HepG2 (cell line): ENCODE measurements around the gene NFATC4. TPM values are rescaled to one million over a fixed set of nuclear protein-coding genes. Genes with fewer than 3 reads are reported as not detected.

ENCODE experiments used
- DRAP1 ChIP-seq: IDR thresholded peaks from 2 replicates; pipeline ENCODE4 v1.6.1; 2016; ENCODE audit warnings: missing genetic modification reagents, missing compliant biosample characterization
- FIP1L1 ChIP-seq: fragments of 200-400 bp; formaldehyde crosslinking; IDR thresholded peaks from 2 replicates; pipeline ENCODE4 v1.6.1; 2018; ENCODE audit warnings: low read depth, mild to moderate bottlenecking, low read length, moderate library complexity, borderline replicate concordance; ENCODE audit not compliant: insufficient read depth
- HMGXB4 ChIP-seq, 2 experiments: sonication (generic) in 1 of 2; formaldehyde crosslinking in 1 of 2; IDR thresholded peaks; 2 replicates each; pipeline versions ENCODE4 v1.4.0 to v1.6.1; 2018 to 2020; ENCODE audit warnings: missing genetic modification reagents in 2 of 2, borderline replicate concordance in 1 of 2, low read depth in 1 of 2, mild to moderate bottlenecking in 1 of 2, missing biosample characterization in 1 of 2
- NCOA1 ChIP-seq: sonication (generic); formaldehyde crosslinking; IDR thresholded peaks from 2 replicates; pipeline ENCODE4 v1.9.0; 2021; ENCODE audit warnings: missing genetic modification reagents
- PAX8 ChIP-seq: sonication (generic); formaldehyde crosslinking; IDR thresholded peaks from 2 replicates; pipeline ENCODE4 v1.8.0; 2022; ENCODE audit warnings: mild to moderate bottlenecking, missing genetic modification reagents, borderline replicate concordance
- POLR2A ChIP-seq, 2 experiments: IDR thresholded peaks; 2 replicates each; pipeline ENCODE4 v1.6.1; 2011; ENCODE audit warnings: low read depth in 2 of 2, low read length in 2 of 2, mild to moderate bottlenecking in 1 of 2, moderate library complexity in 1 of 2; ENCODE audit not compliant: insufficient read depth in 1 of 2
- RERE ChIP-seq: IDR thresholded peaks from 2 replicates; pipeline ENCODE4 v1.6.1; 2016; ENCODE audit warnings: low read depth, missing genetic modification reagents, missing compliant biosample characterization
- REXO4 ChIP-seq: sonication (generic); formaldehyde crosslinking; IDR thresholded peaks from 2 replicates; pipeline ENCODE4 v1.8.0; 2022; ENCODE audit warnings: missing genetic modification reagents, mild to moderate bottlenecking, borderline replicate concordance
- SALL2 ChIP-seq: sonication (generic); formaldehyde crosslinking; IDR thresholded peaks from 2 replicates; pipeline ENCODE4 v1.8.1; 2023; ENCODE audit warnings: mild to moderate bottlenecking, missing genetic modification reagents, inconsistent platforms
- SNRNP70 ChIP-seq: fragments of 200-400 bp; formaldehyde crosslinking; IDR thresholded peaks from 2 replicates; pipeline ENCODE4 v1.6.1; 2017; ENCODE audit warnings: mild to moderate bottlenecking, low read depth, low read length, moderate library complexity
- TEAD2 ChIP-seq: sonication (generic); formaldehyde crosslinking; IDR thresholded peaks from 2 replicates; pipeline ENCODE4 v1.9.0; 2021; ENCODE audit warnings: missing genetic modification reagents
- TEF ChIP-seq: sonication (generic); formaldehyde crosslinking; IDR thresholded peaks from 2 replicates; pipeline ENCODE4 v1.5.0; 2020; ENCODE audit warnings: missing genetic modification reagents
- ZNF543 ChIP-seq: sonication (generic); formaldehyde crosslinking; IDR thresholded peaks from 2 replicates; pipeline ENCODE4 v1.4.0; 2020; ENCODE audit warnings: mild to moderate bottlenecking, missing genetic modification reagents
- ZNF616 ChIP-seq: sonication (generic); formaldehyde crosslinking; IDR thresholded peaks from 2 replicates; pipeline ENCODE4 v1.5.0; 2020; ENCODE audit warnings: low read depth, mild to moderate bottlenecking, missing genetic modification reagents
- ZNF781 ChIP-seq: sonication (generic); formaldehyde crosslinking; IDR thresholded peaks from 2 replicates; pipeline ENCODE4 v1.5.1; 2020; ENCODE audit warnings: borderline replicate concordance, mild to moderate bottlenecking, missing genetic modification reagents; ENCODE audit errors: not compliant biosample characterization
- polyA plus RNA-seq, 8 experiments: library from polyadenylated mRNA; depleted of rRNA in 3 of 8; stranded (reverse) in 7 of 8; unstranded in 1 of 8; fragments of >200 nt; fragmentation: Illumina TruSeq in 4 of 8; extraction: Trizol in 4 of 8; gene quantifications; 2 replicates each; pipeline versions ENCODE4 v1.2.1 to v1.2.3, GENCODE V29; 2011 to 2016; ENCODE audit warnings: low read depth in 4 of 8, missing spikeins in 1 of 8, mixed read lengths in 1 of 8; ENCODE audit not compliant: insufficient read depth in 1 of 8
- total RNA-seq, 5 experiments: library from RNA; depleted of rRNA; stranded (reverse); fragments of >200 nt; fragmentation: Illumina TruSeq; extraction: Trizol; gene quantifications; 2 replicates each; pipeline ENCODE4 v1.2.3, GENCODE V29; 2016; ENCODE audit warnings: low read depth in 1 of 5

The NFATC4 gene
- total and polyA plus RNA-seq, 2 of the 13 experiments (the other 11 are each of a cell fraction or from before 2014, with no cell fraction given): 0.04 to 0.15 TPM

- TF ChIP-seq HMGXB4 (CRISPR knock-in tag; IDR thresholded peaks at IDR 0.05; ENCODE audit: borderline replicate concordance in 1 of 2, low read depth in 1 of 2): peak in 1 of 2 experiments; percentile 27; a peak in 2 of 4 replicates
- peak; percentile 21; the same call in 1 of the 2 replicates for TF ChIP-seq RERE (CRISPR knock-in tag)
- TF ChIP-seq TEF (CRISPR knock-in tag): 0 out of 2 replicates have a peak, but pooled peaks have one; percentile 9
- no peak for TF ChIP-seq PAX8
- no peak for TF ChIP-seq FIP1L1
- TF ChIP-seq NCOA1 (CRISPR knock-in tag): 0 out of 2 replicates have a peak, but pooled peaks have one; percentile 58
- no peak for TF ChIP-seq SALL2 (CRISPR knock-in tag)
- 0 out of 2 replicates have a peak, but pooled peaks have one; percentile 67 for TF ChIP-seq ZNF543
- no peak for TF ChIP-seq DRAP1 (CRISPR knock-in tag)
- TF ChIP-seq SNRNP70: no peak
- no peak for TF ChIP-seq ZNF616 (CRISPR knock-in tag)
- TF ChIP-seq ZNF781 (CRISPR knock-in tag): peak; percentile 87
- TF ChIP-seq POLR2A (IDR thresholded peaks at IDR 0.05; ENCODE audit: insufficient read depth in 1 of 2, low read depth in 2 of 2, low read length in 2 of 2): no peak
- no peak for TF ChIP-seq REXO4 (CRISPR knock-in tag)
- no peak for TF ChIP-seq TEAD2 (CRISPR knock-in tag)
These were observed 1.1 kb upstream of the NFATC4 start (continued) for GRCh38 chr14:24366721-24367513.
